GM23248 (cell line): ENCODE measurements around the gene KIN. TPM values are rescaled to one million over a fixed set of nuclear protein-coding genes. Genes with fewer than 3 reads are reported as not detected.

ENCODE experiments used
- DNase-seq: peaks from one replicate; pipeline ENCODE4 v3.0.0-alpha.2; 2015
- H2AFZ ChIP-seq: fragments of 200-600 bp; sonication (generic); 2 replicates; pipeline ENCODE4 v1.6.1; 2016; ENCODE audit warnings: antibody characterized with exemption
- H3F3A ChIP-seq: fragments of 200-600 bp; sonication (generic); 2 replicates; pipeline ENCODE4 v1.6.1; 2016; ENCODE audit warnings: mild to moderate bottlenecking, antibody characterized with exemption, mixed run types; ENCODE audit not compliant: insufficient read depth
- H3K27ac ChIP-seq: fragments of 200-600 bp; sonication (generic); 2 replicates; pipeline ENCODE4 v1.5.1; 2016; ENCODE audit warnings: mild to moderate bottlenecking
- H3K27me3 ChIP-seq: fragments of 200-600 bp; sonication (generic); replicated peaks from 2 replicates; pipeline ENCODE4 v1.6.1; 2016; ENCODE audit warnings: mild to moderate bottlenecking; ENCODE audit not compliant: insufficient read depth
- H3K36me3 ChIP-seq: fragments of 200-600 bp; sonication (generic); 2 replicates; pipeline ENCODE4 v1.6.1; 2016; ENCODE audit warnings: low read depth, mild to moderate bottlenecking
- H3K4me1 ChIP-seq: fragments of 200-600 bp; sonication (generic); 2 replicates; pipeline ENCODE4 v1.6.1; 2016; ENCODE audit warnings: mild to moderate bottlenecking; ENCODE audit not compliant: insufficient read depth
- H3K4me2 ChIP-seq: fragments of 200-600 bp; sonication (generic); one replicate; pipeline ENCODE4 v1.6.1; 2016; ENCODE audit warnings: mild to moderate bottlenecking; ENCODE audit not compliant: unreplicated experiment
- H3K4me3 ChIP-seq: fragments of 200-600 bp; sonication (generic); 2 replicates; pipeline ENCODE4 v1.5.1; 2016; ENCODE audit warnings: mild to moderate bottlenecking
- H3K79me2 ChIP-seq: fragments of 200-600 bp; sonication (generic); 2 replicates; pipeline ENCODE4 v1.6.1; 2016; ENCODE audit warnings: mild to moderate bottlenecking; ENCODE audit not compliant: insufficient read depth
- H3K9ac ChIP-seq: fragments of 200-600 bp; sonication (generic); 2 replicates; pipeline ENCODE4 v1.6.1; 2016; ENCODE audit warnings: mild to moderate bottlenecking
- H3K9me2 ChIP-seq: fragments of 200-600 bp; sonication (generic); 2 replicates; pipeline ENCODE4 v1.6.1; 2016; ENCODE audit warnings: mixed run types, mild to moderate bottlenecking, moderate library complexity; ENCODE audit not compliant: insufficient read depth
- H3K9me3 ChIP-seq: fragments of 200-600 bp; sonication (generic); one replicate; pipeline ENCODE4 v1.6.1; 2017; ENCODE audit warnings: low read depth
- H4K20me1 ChIP-seq: fragments of 200-600 bp; sonication (generic); 2 replicates; pipeline ENCODE4 v1.6.0; 2016; ENCODE audit not compliant: insufficient read depth
- EZH2 ChIP-seq: fragments of 200-600 bp; sonication (generic); IDR thresholded peaks from 2 replicates; pipeline ENCODE4 v1.6.1; 2018; ENCODE audit warnings: antibody characterized with exemption, mild to moderate bottlenecking; ENCODE audit not compliant: insufficient read depth, poor library complexity, severe bottlenecking
- EZH2phosphoT487 ChIP-seq: fragments of 200-600 bp; sonication (generic); IDR thresholded peaks from 2 replicates; pipeline ENCODE4 v1.6.1; 2018; ENCODE audit warnings: antibody characterized with exemption, moderate library complexity, mild to moderate bottlenecking, low read depth; ENCODE audit not compliant: insufficient read depth
- WGBS, 2 experiments: methylation state at CpG; one replicate each; pipeline ENCODE4 v1.1.6; 2015 to 2017; ENCODE audit warnings: low lambda C conversion rate in 2 of 2, low coverage in 1 of 2; ENCODE audit errors: missing lambda C conversion rate in 2 of 2; 5-methylcytosine and 5-hydroxymethylcytosine counted together
- in situ Hi-C: fragments of 300-500 bp; cut with MboI; formaldehyde crosslinking; loops from 2 replicates; pipeline ENCODE4 v1.15.0; 2020
- polyA plus RNA-seq: library from polyadenylated mRNA; unstranded; fragments of >200 nt; fragmentation: Nextera tagmentation; extraction: Ambion mirVana; gene quantifications from 2 replicates; pipeline ENCODE4 v1.2.1, GENCODE V29; 2016
- total RNA-seq: library from RNA; depleted of rRNA; stranded (reverse); fragments of >200 nt; shearing (Covaris generic); gene quantifications from 2 replicates; pipeline ENCODE4 v1.2.3, GENCODE V29; 2014

The KIN gene
- total and polyA plus RNA-seq, 2 experiments from 2014 or later: 3.8 to 10.6 TPM

DNA sequence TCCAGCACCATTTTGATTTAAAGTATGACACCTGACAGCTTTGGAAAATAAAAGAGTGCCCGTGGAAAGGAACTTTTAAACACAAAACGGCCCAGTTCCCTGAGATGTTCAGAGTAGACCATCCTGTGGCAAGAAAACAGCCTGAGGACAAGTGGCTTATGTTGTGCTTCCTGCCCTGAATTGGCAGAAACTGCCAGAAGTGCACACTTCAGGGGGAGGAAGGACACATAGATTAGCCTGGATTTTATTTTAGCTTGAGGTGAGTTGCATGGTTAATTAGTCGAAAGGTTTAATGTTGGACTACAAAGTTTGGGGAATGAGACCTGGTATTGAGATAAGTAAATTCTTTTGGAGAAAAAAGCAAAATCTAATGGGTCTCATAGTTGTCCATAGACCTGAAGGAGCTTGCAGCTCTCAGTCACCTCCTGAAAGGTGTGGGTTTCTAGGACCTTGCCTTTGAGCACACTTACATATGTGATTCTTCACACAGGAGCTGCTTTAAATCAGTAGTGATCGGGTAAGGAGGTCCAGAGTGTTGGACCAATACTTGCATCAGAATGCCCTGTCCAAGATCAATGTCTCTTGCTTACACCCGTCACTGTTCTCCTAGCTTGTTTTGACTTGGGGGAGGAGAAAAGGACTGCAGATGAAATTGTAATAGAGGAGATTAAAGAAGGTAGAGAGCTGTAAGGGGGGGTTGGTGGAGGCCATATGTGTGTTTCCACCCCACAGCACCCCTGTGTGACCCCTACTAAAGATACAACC, 79.8 kb downstream of the KIN start:
- H3K9me3 ChIP-seq: no peaks in the 10 kb centered on the region
- no peaks in the 10 kb centered on the region for H4K20me1 ChIP-seq
- H2AFZ ChIP-seq: no peak overlapping the region
- no peaks in the 10 kb centered on the region for H3K9me2 ChIP-seq
- no peaks in the 10 kb centered on the region for H3K4me1 ChIP-seq
- H3K36me3 ChIP-seq: no peaks in the 10 kb centered on the region
- H3K79me2 ChIP-seq: no peaks in the 10 kb centered on the region
- no peaks in the 10 kb centered on the region for H3F3A ChIP-seq
- TF ChIP-seq EZH2: no peak
- no peak for TF ChIP-seq EZH2phosphoT487
- in situ Hi-C loops: no loop called here
- no peak overlapping the region for H3K4me2 ChIP-seq
- H3K9ac ChIP-seq: no peak overlapping the region
- H3K27ac ChIP-seq: no peak overlapping the region
- DNase-seq: no peak
- 46 to 57% methylated on average over 5 of the region's 5 CpGs for WGBS, 2 experiments
- H3K27me3 ChIP-seq: peaks cover 5% of the 10 kb centered on the region
- H3K4me3 ChIP-seq: no peak overlapping the region

GRCh38 chr10:7707102-7707501, 80.7 kb downstream of the KIN start:
- Histone ChIP-seq H4K20me1 (no peaks in the 10 kb centered on the region), H3K9me2 (no peaks in the 10 kb centered on the region), H3K27ac (no peak overlapping the region), H3F3A (no peaks in the 10 kb centered on the region), H3K9ac (no peak overlapping the region), H3K79me2 (no peaks in the 10 kb centered on the region), H3K27me3 (peaks cover 11% of the 10 kb centered on the region), H3K4me3 (no peak overlapping the region), H3K36me3 (no peaks in the 10 kb centered on the region), H3K4me2 (no peak overlapping the region), H2AFZ (no peak overlapping the region), H3K4me1 (no peaks in the 10 kb centered on the region), H3K9me3 (no peaks in the 10 kb centered on the region)
- TF ChIP-seq EZH2: no peak
- no peak for TF ChIP-seq EZH2phosphoT487
- no peak for DNase-seq
- WGBS, 2 experiments: 35 to 39% methylated on average over 4 of the region's 4 CpGs
- in situ Hi-C loops: no loop called here

- DNase-seq: no peak
- Histone ChIP-seq H3K27ac (no peak overlapping the region), H3K9me2 (no peaks in the 10 kb centered on the region), H3K36me3 (no peaks in the 10 kb centered on the region), H4K20me1 (no peaks in the 10 kb centered on the region), H3K4me2 (no peak overlapping the region), H3K79me2 (no peaks in the 10 kb centered on the region), H3K4me3 (no peak overlapping the region), H3K4me1 (no peaks in the 10 kb centered on the region), H2AFZ (no peak overlapping the region), H3F3A (no peaks in the 10 kb centered on the region), H3K9me3 (no peaks in the 10 kb centered on the region), H3K9ac (no peak overlapping the region), H3K27me3 (peaks cover 11% of the 10 kb centered on the region)
- TF ChIP-seq EZH2phosphoT487 (no peak), EZH2 (no peak)
- WGBS, 2 experiments: 21 to 37% methylated on average over 4 of the region's 4 CpGs
- in situ Hi-C loops: no loop called here
Measured at GRCh38 chr10:7706534-7707073, 81.2 kb downstream of the KIN start.

DNA sequence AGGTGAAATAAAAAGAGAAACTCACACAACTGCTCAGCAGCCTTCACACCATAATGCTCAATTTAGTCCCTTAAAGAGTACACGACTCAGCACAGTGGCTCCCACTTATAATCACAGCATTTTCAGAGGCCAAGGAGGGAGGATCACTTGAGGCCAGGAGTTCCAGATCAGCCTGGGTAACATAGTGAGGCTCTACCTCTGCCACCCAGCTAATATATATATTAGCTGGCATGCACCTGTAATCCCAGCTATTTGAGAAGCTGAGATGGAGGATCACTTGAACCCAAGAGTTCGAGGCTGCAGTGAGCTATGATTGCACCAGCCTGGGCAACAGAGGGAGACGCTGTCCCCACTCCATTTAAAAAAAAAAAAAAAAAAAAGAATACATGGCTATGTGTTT, 82.5 kb downstream of the KIN start:
- no peak for DNase-seq
- Histone ChIP-seq H3K36me3 (no peaks in the 10 kb centered on the region), H3K4me1 (no peaks in the 10 kb centered on the region), H3K79me2 (no peaks in the 10 kb centered on the region), H3K9me3 (no peaks in the 10 kb centered on the region), H3K27ac (no peak overlapping the region), H3F3A (no peaks in the 10 kb centered on the region), H3K9ac (no peak overlapping the region), H2AFZ (no peak overlapping the region), H3K4me2 (no peak overlapping the region), H3K9me2 (no peaks in the 10 kb centered on the region), H3K27me3 (peaks cover 11% of the 10 kb centered on the region), H3K4me3 (no peak overlapping the region), H4K20me1 (no peaks in the 10 kb centered on the region)
- in situ Hi-C loops: no loop called here
- WGBS, 2 experiments: 34 to 38% methylated on average over 3 of the region's 3 CpGs
- TF ChIP-seq EZH2phosphoT487 (no peak), EZH2 (no peak)
